GM12872 (cell line): Measurements from ENCODE around the gene EHD2.

Experiments
- TF ChIP-seq, protein P1 (sequence below): IDR thresholded peaks from 3 replicates; pipeline ENCODE4 v1.5.1; 2011; ENCODE audit warnings: low read depth, mild to moderate bottlenecking, low read length, moderate library complexity; ENCODE audit not compliant: insufficient read depth

Gene EHD2

DNA sequence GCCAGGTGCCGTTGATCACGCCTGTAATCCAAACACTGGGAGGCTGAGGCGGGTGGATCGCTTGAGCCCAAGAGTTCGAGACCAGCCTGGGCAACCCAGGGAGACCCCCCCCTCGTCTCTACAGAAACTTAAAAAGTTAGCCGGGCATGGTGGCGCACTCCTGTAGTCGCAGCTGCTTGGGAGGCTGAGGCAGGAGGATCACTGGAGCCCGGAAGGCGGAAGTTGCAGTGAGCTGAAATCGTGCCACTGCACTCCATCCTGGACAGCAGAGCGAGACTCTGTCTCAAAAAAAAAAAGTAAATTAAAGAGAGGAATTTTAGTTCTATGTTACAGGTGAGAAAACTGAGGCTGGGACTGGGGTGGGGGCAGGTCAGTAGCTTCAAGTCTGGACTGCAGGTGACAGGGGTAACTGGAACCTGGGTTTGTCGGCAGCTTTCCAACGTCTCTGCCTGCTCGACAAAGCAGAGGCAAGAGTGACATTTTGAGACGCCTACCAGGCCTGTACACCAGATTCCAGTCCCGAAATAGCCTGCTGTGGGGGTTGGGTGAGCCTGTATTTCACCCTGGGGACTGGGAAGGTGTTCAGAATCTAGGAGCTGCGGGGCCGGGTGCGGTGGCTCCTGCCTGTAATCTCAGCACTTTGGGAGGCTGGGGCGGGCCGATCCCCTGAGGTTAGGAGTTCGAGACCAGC, 66.4 kb downstream of the EHD2 start:
- TF ChIP-seq, protein P1, sequence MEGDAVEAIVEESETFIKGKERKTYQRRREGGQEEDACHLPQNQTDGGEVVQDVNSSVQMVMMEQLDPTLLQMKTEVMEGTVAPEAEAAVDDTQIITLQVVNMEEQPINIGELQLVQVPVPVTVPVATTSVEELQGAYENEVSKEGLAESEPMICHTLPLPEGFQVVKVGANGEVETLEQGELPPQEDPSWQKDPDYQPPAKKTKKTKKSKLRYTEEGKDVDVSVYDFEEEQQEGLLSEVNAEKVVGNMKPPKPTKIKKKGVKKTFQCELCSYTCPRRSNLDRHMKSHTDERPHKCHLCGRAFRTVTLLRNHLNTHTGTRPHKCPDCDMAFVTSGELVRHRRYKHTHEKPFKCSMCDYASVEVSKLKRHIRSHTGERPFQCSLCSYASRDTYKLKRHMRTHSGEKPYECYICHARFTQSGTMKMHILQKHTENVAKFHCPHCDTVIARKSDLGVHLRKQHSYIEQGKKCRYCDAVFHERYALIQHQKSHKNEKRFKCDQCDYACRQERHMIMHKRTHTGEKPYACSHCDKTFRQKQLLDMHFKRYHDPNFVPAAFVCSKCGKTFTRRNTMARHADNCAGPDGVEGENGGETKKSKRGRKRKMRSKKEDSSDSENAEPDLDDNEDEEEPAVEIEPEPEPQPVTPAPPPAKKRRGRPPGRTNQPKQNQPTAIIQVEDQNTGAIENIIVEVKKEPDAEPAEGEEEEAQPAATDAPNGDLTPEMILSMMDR = no peak

DNA sequence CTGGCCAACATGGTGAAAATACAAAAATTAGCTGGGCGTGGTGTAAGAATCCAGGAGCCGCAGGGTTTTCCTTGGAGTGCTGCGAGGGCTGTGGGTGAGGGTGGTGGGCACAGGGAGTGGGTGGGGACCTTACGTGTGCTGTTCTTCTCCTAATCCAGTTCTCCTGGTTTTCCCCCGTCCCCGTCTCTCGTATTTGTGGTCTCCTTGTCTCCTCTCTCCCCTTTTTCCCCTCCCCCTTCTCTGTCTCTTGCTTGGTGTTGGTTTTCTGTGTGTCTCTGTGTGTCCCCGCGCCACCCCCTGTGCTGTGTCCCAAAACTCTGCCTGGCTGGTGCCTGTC, 67.0 kb downstream of the EHD2 start:
- TF ChIP-seq, protein P1 = no peak

DNA sequence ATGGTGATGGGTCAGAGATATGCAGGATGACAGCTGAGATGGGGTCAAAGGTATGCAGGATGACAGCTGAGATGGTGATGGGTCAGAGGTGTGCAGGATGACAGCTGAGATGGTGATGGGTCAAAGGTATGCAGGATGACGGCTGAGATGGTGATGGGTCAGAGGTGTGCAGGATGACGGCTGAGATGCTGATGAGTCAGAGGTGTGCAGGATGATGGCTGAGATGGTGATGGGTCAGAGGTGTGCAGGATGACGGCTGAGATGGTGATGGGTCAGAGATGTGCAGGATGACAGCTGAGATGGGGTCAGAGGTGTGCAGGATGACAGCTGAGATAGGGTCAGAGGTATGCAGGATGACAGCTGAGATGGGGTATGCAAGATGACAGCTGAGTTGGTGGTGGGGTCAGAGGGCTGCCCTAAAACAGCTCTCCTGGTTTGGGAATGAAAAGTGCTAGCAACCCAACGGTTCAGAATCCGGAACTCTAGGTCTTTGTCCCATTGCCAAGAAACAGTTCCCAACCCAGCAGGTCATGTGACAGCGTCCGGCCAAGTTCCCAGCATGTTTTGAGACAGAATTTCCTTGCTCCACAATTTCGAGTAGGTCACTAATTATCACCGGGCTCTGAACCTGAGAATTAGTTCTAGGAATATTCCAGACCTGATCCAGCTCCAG, 68.5 kb downstream of the EHD2 start:
- TF ChIP-seq, protein P1 = no peak

DNA sequence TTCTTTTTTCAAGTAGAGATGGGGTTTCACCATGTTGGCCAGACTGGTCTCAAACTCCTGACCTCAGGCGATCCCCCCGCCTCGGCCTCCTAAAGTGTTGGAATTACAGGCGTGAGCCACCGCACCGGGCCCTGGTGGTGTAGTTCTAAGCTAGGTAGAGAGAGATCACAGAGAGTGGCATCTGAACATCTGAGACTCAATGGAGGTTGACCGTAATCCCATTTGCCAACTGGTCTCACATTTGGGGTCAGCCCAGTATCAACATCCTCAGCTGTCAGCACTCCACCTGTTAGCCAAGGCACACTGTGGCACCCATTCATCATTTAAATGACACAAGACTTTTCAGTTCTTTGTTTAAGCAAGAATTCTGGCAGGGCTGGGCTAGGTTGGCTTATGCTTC, 73.3 kb downstream of the EHD2 start:
- TF ChIP-seq, protein P1 = no peak

DNA sequence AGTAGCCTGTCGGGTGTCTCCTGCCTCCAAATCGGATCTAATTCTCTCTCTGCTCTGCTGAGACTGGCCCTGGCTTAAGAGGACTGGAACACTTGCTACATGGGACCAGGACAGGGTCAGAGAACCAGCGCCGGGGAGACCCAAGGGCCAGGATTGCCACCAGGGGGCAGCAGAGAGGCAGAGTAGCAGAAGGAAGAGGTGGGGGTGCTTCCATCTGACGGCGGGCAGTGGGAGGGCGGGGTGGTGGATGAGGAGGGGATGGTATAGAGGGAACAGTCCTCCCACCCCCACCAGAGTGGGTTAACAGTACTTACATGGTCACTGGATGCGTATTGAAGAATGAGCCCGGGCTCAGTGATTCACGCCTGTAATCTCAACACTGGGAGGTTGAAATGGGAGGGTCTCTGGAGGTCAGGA, 77.2 kb downstream of the EHD2 start:
- TF ChIP-seq, protein P1 = peak; percentile 91

DNA sequence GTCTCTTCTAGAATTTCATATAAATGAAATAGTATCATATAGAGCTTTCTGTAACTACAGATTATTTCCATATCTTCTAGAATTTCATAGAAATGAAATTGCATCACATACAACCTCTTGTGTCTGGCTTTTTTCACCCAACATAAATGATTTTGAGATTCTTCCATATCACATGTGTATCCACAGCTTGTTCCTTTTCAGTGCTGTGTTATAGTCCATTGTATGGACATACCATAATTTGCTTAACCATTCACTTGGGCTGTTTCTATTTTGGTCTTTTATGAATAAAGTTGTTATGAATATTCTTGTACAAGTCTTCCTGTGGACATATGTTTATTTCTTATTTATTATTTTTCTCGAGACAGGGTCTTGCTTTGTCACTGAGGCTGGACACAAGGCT, 79.4 kb downstream of the EHD2 start:
- TF ChIP-seq, protein P1 = no peak
